Endothelial cell of umbilical vein (primary cell): ENCODE data around the gene SELPLG. TPM values are rescaled to one million over a fixed set of nuclear protein-coding genes. Genes with fewer than 3 reads are reported as not detected.

ENCODE experiments used
- BruUV-seq: library from RNA; stranded (reverse); fragments of 400-500 nt; replicated peaks from 2 replicates; lab custom pipeline; 2021; lab: Mats Ljungman, UMichigan
- CTCF ChIA-PET: fragments of 300-600, 350-600 bp; sonication (Branson Sonifier 250); formaldehyde crosslinking; loops from one replicate; lab custom pipeline; 2021; ENCODE audit warnings: antibody characterized with exemption, inconsistent platforms; lab: Charles Lee
- POLR2A ChIA-PET: fragments of 300-600, 350-600 bp; sonication (Branson Sonifier 250); formaldehyde crosslinking; loops from one replicate; lab custom pipeline; 2021; ENCODE audit warnings: antibody characterized with exemption, inconsistent platforms; lab: Charles Lee
- DNase-seq: peaks from one replicate; pipeline ENCODE4 v3.0.0-alpha.2; 2011; ENCODE audit warnings: low read depth, low spot score
- FAIRE-seq: peaks from 2 replicates; lab custom pipeline; 2011; peaks lifted over from hg19 to GRCh38; lab: Jason Lieb, UNC
- H2AFZ ChIP-seq: 2 replicates; pipeline ENCODE4 v1.6.0; 2012; ENCODE audit warnings: low read depth, low read length, control low read depth, inconsistent platforms
- H3K27ac ChIP-seq: 2 replicates; pipeline ENCODE4 v1.5.1; 2011; ENCODE audit warnings: low read depth, mild to moderate bottlenecking, control low read depth, low read length, moderate library complexity; ENCODE audit not compliant: insufficient read depth
- H3K27me3 ChIP-seq, 2 experiments: 2 replicates each; pipeline versions ENCODE4 v1.6.0 to v1.6.1; 2011; ENCODE audit warnings: low read length in 2 of 2, mixed read lengths in 1 of 2; ENCODE audit not compliant: control insufficient read depth in 2 of 2, insufficient read depth in 2 of 2
- H3K36me3 ChIP-seq, 2 experiments: 2 replicates in 1 of 2; 3 replicates in 1 of 2; pipeline ENCODE4 v1.5.1; 2011; ENCODE audit warnings: low read length in 2 of 2, mild to moderate bottlenecking in 1 of 2, moderate library complexity in 1 of 2; ENCODE audit not compliant: control insufficient read depth in 2 of 2, insufficient read depth in 2 of 2; ENCODE audit errors: extremely low read depth in 1 of 2
- H3K4me1 ChIP-seq: 3 replicates; pipeline ENCODE4 v1.5.1; 2011; ENCODE audit warnings: mild to moderate bottlenecking, low read length; ENCODE audit not compliant: control insufficient read depth, insufficient read depth; ENCODE audit errors: extremely low read depth
- H3K4me2 ChIP-seq: 2 replicates; pipeline ENCODE4 v1.6.1; 2011; ENCODE audit warnings: low read length, control low read depth, mixed read lengths; ENCODE audit not compliant: insufficient read depth
- H3K4me3 ChIP-seq, 3 experiments: fragments of 200-600 bp in 1 of 3; sonication (generic), shearing (Covaris generic) in 1 of 3; replicated peaks in 1 of 3; 2 replicates each; pipeline ENCODE4 v1.5.1; 2011 to 2016; ENCODE audit warnings: control low read depth in 3 of 3, low read length in 3 of 3, mild to moderate bottlenecking in 2 of 3, inconsistent platforms in 1 of 3, low read depth in 1 of 3, moderate library complexity in 1 of 3; ENCODE audit not compliant: insufficient read depth in 1 of 3
- H3K79me2 ChIP-seq: 2 replicates; pipeline ENCODE4 v1.6.0; 2012; ENCODE audit warnings: low read length, inconsistent platforms; ENCODE audit not compliant: control insufficient read depth, insufficient read depth
- H3K9ac ChIP-seq: replicated peaks from 2 replicates; pipeline ENCODE3; 2011; ENCODE audit warnings: low read length, control low read depth; ENCODE audit not compliant: insufficient read depth; ENCODE audit errors: extremely low read depth
- H3K9me1 ChIP-seq: replicated peaks from 3 replicates; pipeline ENCODE4 v1.6.0; 2011; ENCODE audit warnings: mild to moderate bottlenecking, low read length; ENCODE audit not compliant: control insufficient read depth, insufficient read depth; ENCODE audit errors: extremely low read depth
- H3K9me3 ChIP-seq: replicated peaks from 2 replicates; pipeline ENCODE4 v1.5.1; 2012; ENCODE audit warnings: low read length, inconsistent platforms; ENCODE audit not compliant: control insufficient read depth, insufficient read depth
- H4K20me1 ChIP-seq: replicated peaks from 2 replicates; pipeline ENCODE3; 2011; ENCODE audit warnings: mild to moderate bottlenecking, low read length; ENCODE audit not compliant: control insufficient read depth, insufficient read depth; ENCODE audit errors: extremely low read depth
- EZH2 ChIP-seq: IDR thresholded peaks from 2 replicates; pipeline ENCODE4 v1.6.1; 2012; ENCODE audit warnings: borderline replicate concordance, low read depth, mild to moderate bottlenecking, moderate library complexity, low read length, inconsistent platforms; ENCODE audit not compliant: severe bottlenecking
- FOS ChIP-seq: IDR thresholded peaks from 2 replicates; pipeline ENCODE4 v1.6.1; 2011; ENCODE audit warnings: mild to moderate bottlenecking, low read length, moderate library complexity, borderline replicate concordance; ENCODE audit not compliant: insufficient read depth
- GATA2 ChIP-seq: IDR thresholded peaks from 2 replicates; pipeline ENCODE4 v1.7.0; 2011; ENCODE audit warnings: low read depth, mild to moderate bottlenecking, moderate library complexity, mixed read lengths, low read length; ENCODE audit not compliant: insufficient read length, insufficient read depth
- JUN ChIP-seq: IDR thresholded peaks from 2 replicates; pipeline ENCODE4 v1.6.1; 2011; ENCODE audit warnings: borderline replicate concordance, low read depth; ENCODE audit not compliant: insufficient read length, insufficient read depth
- MYC ChIP-seq: IDR thresholded peaks from one replicate; pipeline ENCODE4 v1.6.1; 2011; ENCODE audit warnings: mild to moderate bottlenecking, low read depth, low read length
- POLR2A ChIP-seq: IDR thresholded peaks from 2 replicates; pipeline ENCODE4 v1.6.1; 2012; ENCODE audit warnings: low read depth, mild to moderate bottlenecking, control low read depth, low read length
- POLR2AphosphoS5 ChIP-seq: IDR thresholded peaks from 2 replicates; pipeline ENCODE4 v1.6.1; 2012; ENCODE audit warnings: low read depth, mild to moderate bottlenecking, control low read depth, low read length, moderate library complexity; ENCODE audit not compliant: insufficient read depth
- dilution Hi-C: fragments of 300-500 bp; cut with MboI; formaldehyde crosslinking; loops from one replicate; pipeline ENCODE4 v1.15.0; 2019; ENCODE audit warnings: low sequenced_read_pairs; ENCODE audit not compliant: extremely low pct_ligation_motif_present
- intact Hi-C: fragments of 100-400 bp; cut with micrococcal nuclease; formaldehyde crosslinking; loops from one replicate; pipeline ENCODE4 v1.10.0; 2022
- polyA plus RNA-seq, 4 experiments: library from polyadenylated mRNA; depleted of rRNA in 3 of 4; stranded (reverse) in 3 of 4; unstranded in 1 of 4; fragments of >200 nt; gene quantifications; 2 replicates each; pipeline versions ENCODE4 v1.2.1 to v1.2.3, GENCODE V29; 2011 to 2012; ENCODE audit warnings: missing spikeins in 1 of 4
- total RNA-seq: library from RNA; stranded (reverse); gene quantifications from 2 replicates; pipeline ENCODE4 v1.2.3, GENCODE V29; 2021
- TF ChIP-seq, protein P1 (sequence below): IDR thresholded peaks from 2 replicates; pipeline ENCODE4 v1.6.1; 2011; ENCODE audit not compliant: insufficient read depth, insufficient read length
- TF ChIP-seq, protein P2 (sequence below), 2 donors: IDR thresholded peaks; 1 replicate in 1 of 2; 2 replicates in 1 of 2; pipeline ENCODE4 v1.5.1; 2011; ENCODE audit warnings: low read length in 2 of 2, mild to moderate bottlenecking in 2 of 2, moderate library complexity in 2 of 2, control low read depth in 1 of 2, inconsistent platforms in 1 of 2, low read depth in 1 of 2; ENCODE audit not compliant: insufficient read depth in 1 of 2; ENCODE audit errors: extremely low read depth in 1 of 2

The SELPLG gene
- total and polyA plus RNA-seq, 2 donors (not counting 3 experiments of a cell fraction or from before 2014, with no cell fraction given), result 1.0 to 1.2 TPM

DNA sequence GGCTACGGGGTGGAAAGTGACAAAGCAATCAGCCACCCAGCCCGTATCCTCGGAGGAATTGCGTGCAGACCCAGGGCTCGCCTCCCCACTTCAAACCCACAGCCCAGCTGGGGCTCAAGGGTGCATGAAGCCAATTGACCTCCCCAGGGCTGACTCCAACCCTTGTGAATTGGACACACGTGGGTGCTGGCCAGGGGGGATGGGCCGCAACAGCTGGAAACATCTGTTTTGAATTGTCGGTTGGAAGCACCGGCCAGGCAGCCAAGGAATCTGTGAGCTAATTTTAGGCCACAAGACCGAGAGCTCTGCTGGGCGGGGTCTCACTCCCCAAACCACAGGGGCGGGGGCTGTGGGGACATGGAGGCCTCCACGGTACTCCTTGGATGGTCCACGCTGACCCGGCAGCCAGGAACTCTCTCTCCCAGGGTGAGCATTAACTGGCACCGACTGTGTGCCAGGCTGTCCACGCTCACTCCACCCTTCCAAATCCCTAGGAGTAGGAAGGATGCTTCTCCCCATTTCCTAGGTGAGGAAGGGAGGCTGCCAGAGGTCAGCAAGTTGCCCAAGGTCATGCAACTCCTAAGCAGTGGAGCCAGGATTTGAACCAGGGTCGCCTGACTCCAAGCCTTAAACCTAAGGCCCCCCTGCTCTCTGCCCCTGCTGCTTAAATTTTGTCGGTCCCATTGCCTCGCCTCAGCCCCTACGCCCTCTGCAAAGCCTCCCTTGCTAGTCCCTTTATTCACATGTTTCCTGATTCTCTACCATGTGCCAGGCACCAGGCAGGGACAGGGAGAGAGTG, 24.0 kb downstream of the SELPLG start:
- Histone ChIP-seq H3K9me3 (no peaks in the 10 kb centered on the region), H3K27me3 (no peaks in the 10 kb centered on the region), H3K27ac (no peak overlapping the region), H3K79me2 (no peaks in the 10 kb centered on the region), H3K4me1 (no peaks in the 10 kb centered on the region), H3K9me1 (no peaks in the 10 kb centered on the region), H3K9ac (no peak overlapping the region), H2AFZ (no peak overlapping the region), H3K4me2 (no peak overlapping the region), H4K20me1 (no peaks in the 10 kb centered on the region), H3K4me3 (no peak overlapping the region), H3K36me3 (no peaks in the 10 kb centered on the region)
- DNase-seq (no peak), FAIRE-seq (no peak)
- CTCF ChIA-PET, result interaction anchor here (1.2 to 3.1 kb wide), 3 partner anchors 9 to 341 kb away, joined by 3 to 15 read pairs (median 4); partner anchors contain the start of gene ISCU
- intact Hi-C loops (no loop called here), dilution Hi-C loops (no loop called here)
- TF ChIP-seq GATA2, result no peak
- no peak for TF ChIP-seq FOS
- TF ChIP-seq POLR2AphosphoS5, result no peak
- no peak for TF ChIP-seq POLR2A
- no peak for TF ChIP-seq JUN
- TF ChIP-seq MYC, result no peak
- TF ChIP-seq EZH2, result no peak
- TF ChIP-seq, protein P1, sequence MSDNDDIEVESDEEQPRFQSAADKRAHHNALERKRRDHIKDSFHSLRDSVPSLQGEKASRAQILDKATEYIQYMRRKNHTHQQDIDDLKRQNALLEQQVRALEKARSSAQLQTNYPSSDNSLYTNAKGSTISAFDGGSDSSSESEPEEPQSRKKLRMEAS, result no peak
- TF ChIP-seq, protein P2, sequence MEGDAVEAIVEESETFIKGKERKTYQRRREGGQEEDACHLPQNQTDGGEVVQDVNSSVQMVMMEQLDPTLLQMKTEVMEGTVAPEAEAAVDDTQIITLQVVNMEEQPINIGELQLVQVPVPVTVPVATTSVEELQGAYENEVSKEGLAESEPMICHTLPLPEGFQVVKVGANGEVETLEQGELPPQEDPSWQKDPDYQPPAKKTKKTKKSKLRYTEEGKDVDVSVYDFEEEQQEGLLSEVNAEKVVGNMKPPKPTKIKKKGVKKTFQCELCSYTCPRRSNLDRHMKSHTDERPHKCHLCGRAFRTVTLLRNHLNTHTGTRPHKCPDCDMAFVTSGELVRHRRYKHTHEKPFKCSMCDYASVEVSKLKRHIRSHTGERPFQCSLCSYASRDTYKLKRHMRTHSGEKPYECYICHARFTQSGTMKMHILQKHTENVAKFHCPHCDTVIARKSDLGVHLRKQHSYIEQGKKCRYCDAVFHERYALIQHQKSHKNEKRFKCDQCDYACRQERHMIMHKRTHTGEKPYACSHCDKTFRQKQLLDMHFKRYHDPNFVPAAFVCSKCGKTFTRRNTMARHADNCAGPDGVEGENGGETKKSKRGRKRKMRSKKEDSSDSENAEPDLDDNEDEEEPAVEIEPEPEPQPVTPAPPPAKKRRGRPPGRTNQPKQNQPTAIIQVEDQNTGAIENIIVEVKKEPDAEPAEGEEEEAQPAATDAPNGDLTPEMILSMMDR (IDR thresholded peaks at IDR 0.05; ENCODE audit: extremely low read depth in 1 of 2, insufficient read depth in 1 of 2, low read depth in 1 of 2, low read length in 2 of 2), result no peak
- BruUV-seq, result no TSS peak
- POLR2A ChIA-PET, result no interaction called here
